RWPE2 (cell line): ENCODE measurements around the gene C1orf198.

Experiments used
- ATAC-seq: fragments of 200-7000 bp; cut with Tn5 transposase; 3 replicates; pipeline ENCODE4 v1.9.1; 2021; ENCODE audit warnings: low read depth
- DNase-seq: peaks from one replicate; pipeline ENCODE4 v3.0.0-alpha.2; 2020; ENCODE audit warnings: low spot score
- H3K27ac ChIP-seq: fragments of 450-650 bp; 2 replicates; pipeline ENCODE4 v1.5.1; 2017; ENCODE audit warnings: mild to moderate bottlenecking; ENCODE audit not compliant: poor library complexity, severe bottlenecking
- H3K27me3 ChIP-seq: fragments of 250-450 bp; sonication (Bioruptor Pico); 2 replicates; pipeline ENCODE4 v1.5.1; 2021; ENCODE audit warnings: mild to moderate bottlenecking, moderate library complexity; ENCODE audit not compliant: insufficient read depth, poor library complexity, severe bottlenecking
- H3K36me3 ChIP-seq: fragments of 250-450 bp; sonication (Bioruptor Pico); 2 replicates; pipeline ENCODE4 v1.5.1; 2020; ENCODE audit warnings: low read depth, mild to moderate bottlenecking, moderate library complexity
- H3K4me1 ChIP-seq: fragments of 250-450 bp; sonication (Bioruptor Pico); 2 replicates; pipeline ENCODE4 v1.5.1; 2021; ENCODE audit warnings: mild to moderate bottlenecking, moderate library complexity; ENCODE audit not compliant: insufficient read depth, poor library complexity, severe bottlenecking
- H3K4me3 ChIP-seq: fragments of 250-450 bp; sonication (Bioruptor Pico); 2 replicates; pipeline ENCODE4 v1.5.1; 2021; ENCODE audit warnings: mild to moderate bottlenecking, moderate library complexity; ENCODE audit not compliant: severe bottlenecking
- H3K9me3 ChIP-seq: fragments of 250-450 bp; sonication (Bioruptor Pico); 2 replicates; pipeline ENCODE4 v1.5.1; 2021; ENCODE audit warnings: mild to moderate bottlenecking, moderate library complexity; ENCODE audit not compliant: severe bottlenecking
- TF ChIP-seq, protein P1 (sequence below): fragments of 450-650 bp; IDR thresholded peaks from one replicate; pipeline ENCODE4 v1.5.1; 2017; ENCODE audit warnings: mild to moderate bottlenecking, moderate library complexity; ENCODE audit not compliant: poor library complexity, severe bottlenecking

The C1orf198 gene, protein sequence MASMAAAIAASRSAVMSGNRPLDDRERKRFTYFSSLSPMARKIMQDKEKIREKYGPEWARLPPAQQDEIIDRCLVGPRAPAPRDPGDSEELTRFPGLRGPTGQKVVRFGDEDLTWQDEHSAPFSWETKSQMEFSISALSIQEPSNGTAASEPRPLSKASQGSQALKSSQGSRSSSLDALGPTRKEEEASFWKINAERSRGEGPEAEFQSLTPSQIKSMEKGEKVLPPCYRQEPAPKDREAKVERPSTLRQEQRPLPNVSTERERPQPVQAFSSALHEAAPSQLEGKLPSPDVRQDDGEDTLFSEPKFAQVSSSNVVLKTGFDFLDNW

GRCh38 chr1:230867903-230868735 is at the start of gene C1orf198:
Gene C1orf198, minus strand, starts transcription at chr1:230868521. Its CDS starts 9 bp downstream, at chr1:230868512.
- peak; percentile 79 for ATAC-seq
- no peak within 1 kb of the TSS for H3K27ac ChIP-seq
- no peaks in the 10 kb centered on the region for H3K27me3 ChIP-seq
- no peaks in the 10 kb centered on the region for H3K9me3 ChIP-seq
- no peak for DNase-seq
- H3K36me3 ChIP-seq = no peaks in the 10 kb centered on the region
- TF ChIP-seq, protein P1, sequence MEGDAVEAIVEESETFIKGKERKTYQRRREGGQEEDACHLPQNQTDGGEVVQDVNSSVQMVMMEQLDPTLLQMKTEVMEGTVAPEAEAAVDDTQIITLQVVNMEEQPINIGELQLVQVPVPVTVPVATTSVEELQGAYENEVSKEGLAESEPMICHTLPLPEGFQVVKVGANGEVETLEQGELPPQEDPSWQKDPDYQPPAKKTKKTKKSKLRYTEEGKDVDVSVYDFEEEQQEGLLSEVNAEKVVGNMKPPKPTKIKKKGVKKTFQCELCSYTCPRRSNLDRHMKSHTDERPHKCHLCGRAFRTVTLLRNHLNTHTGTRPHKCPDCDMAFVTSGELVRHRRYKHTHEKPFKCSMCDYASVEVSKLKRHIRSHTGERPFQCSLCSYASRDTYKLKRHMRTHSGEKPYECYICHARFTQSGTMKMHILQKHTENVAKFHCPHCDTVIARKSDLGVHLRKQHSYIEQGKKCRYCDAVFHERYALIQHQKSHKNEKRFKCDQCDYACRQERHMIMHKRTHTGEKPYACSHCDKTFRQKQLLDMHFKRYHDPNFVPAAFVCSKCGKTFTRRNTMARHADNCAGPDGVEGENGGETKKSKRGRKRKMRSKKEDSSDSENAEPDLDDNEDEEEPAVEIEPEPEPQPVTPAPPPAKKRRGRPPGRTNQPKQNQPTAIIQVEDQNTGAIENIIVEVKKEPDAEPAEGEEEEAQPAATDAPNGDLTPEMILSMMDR = no peak
- peak within 1 kb of the TSS; percentile 99 for H3K4me3 ChIP-seq
- H3K4me1 ChIP-seq = peaks cover 8% of the 10 kb centered on the region

DNA sequence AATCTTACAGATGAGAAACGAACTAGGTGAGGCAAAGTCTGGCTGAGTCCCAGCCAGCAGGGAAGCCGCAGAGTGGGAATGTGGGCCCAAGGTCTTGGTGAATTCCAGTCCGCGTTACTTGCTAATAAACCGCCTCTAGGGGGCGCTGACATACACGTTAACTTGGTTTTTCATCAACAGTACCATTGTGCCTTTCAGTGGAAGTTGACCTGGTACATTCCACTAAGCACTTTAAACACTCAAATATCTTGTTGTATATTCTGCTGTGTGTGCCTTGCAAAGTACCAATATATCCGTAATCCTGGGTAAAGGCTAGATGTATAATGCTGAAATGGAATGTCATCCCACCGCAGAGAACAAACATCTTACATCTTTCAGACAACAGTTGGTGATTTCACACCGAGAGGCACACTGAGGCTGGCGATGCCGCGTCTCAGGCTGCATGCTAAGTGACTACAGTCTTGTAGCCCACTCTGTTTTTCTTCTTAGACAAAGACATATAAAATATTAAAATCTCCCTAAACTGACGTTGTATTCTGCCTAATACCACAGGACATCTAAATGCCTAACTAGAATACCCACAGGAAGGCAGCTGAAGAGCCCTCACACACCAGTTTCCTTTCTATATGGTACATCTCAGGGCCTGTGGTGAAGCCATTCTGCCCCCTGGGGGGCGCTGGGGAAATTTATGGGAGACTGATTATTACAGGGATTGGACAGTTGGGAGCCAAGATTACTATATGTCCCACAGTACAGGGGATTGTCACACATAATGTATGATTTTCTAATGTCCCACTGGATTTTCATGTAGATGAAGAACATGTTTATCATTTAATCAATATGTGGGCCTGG is 49.2 kb upstream of the C1orf198 start:
- TF ChIP-seq, protein P1 = peak; percentile 55
- H3K36me3 ChIP-seq = peaks cover 11% of the 10 kb centered on the region; the same call in 1 of the 2 replicates
- no peaks in the 10 kb centered on the region for H3K9me3 ChIP-seq
- no peak overlapping the region for H3K4me3 ChIP-seq
- ATAC-seq (0 out of 3 replicates have a peak, but pooled peaks have one; percentile 49), DNase-seq (no peak)
- H3K4me1 ChIP-seq = no peaks in the 10 kb centered on the region
- H3K27ac ChIP-seq = no peak overlapping the region
- H3K27me3 ChIP-seq = no peaks in the 10 kb centered on the region

DNA sequence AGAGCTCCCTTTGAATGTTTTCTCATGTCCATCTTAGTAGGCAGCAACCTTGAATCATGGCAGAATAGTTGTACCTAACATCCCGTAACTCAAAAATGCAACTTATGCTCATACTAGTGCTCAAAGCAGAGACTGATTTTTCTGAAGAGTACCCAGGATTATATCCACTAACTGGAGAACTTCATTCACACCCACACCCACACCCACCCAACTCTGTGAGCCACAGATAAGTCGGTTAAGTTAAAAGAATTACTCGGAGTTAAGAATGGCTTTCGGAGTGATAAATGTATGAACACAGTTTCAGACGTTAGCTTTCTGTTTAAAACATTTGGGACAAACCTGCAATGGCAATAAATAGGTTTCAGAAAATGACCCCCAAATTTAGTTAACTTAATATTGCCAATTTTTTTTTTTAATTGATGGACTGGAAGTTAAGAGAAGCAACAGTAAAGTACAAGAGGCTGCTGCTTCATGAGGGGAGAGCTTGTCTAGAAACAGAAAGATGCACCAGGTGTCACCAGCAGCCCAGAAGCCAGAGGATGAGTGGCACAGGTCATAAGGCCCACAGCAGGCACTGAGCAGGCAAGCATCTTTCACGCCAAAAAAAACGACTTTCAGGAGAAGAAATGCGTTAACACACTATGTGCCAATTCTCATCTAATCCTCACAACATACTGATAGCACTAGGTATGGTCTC is 48.4 kb upstream of the C1orf198 start:
- TF ChIP-seq, protein P1 = no peak
- H3K27me3 ChIP-seq = no peaks in the 10 kb centered on the region
- no peaks in the 10 kb centered on the region for H3K9me3 ChIP-seq
- DNase-seq (no peak), ATAC-seq (no peak)
- no peak overlapping the region for H3K4me3 ChIP-seq
- no peaks in the 10 kb centered on the region for H3K4me1 ChIP-seq
- no peak overlapping the region for H3K27ac ChIP-seq
- H3K36me3 ChIP-seq = peaks cover 11% of the 10 kb centered on the region; the same call in 1 of the 2 replicates

GRCh38 chr1:230915078-230915477 is 46.8 kb upstream of the C1orf198 start:
- H3K9me3 ChIP-seq = no peaks in the 10 kb centered on the region
- no peaks in the 10 kb centered on the region for H3K27me3 ChIP-seq
- TF ChIP-seq, protein P1 = no peak
- DNase-seq (no peak), ATAC-seq (no peak)
- no peaks in the 10 kb centered on the region for H3K4me1 ChIP-seq
- no peak overlapping the region for H3K4me3 ChIP-seq
- peaks cover 7% of the 10 kb centered on the region; the same call in 1 of the 2 replicates for H3K36me3 ChIP-seq
- no peak overlapping the region for H3K27ac ChIP-seq
